WTC11 (cell line): ENCODE measurements around the gene EPDR1. TPM values are rescaled to one million over a fixed set of nuclear protein-coding genes. Genes with fewer than 3 reads are reported as not detected.

Source experiments
- ATAC-seq: fragments of 200-7000 bp; cut with Tn5 transposase; 2 replicates; pipeline ENCODE4 v1.10.0; 2021; ENCODE audit warnings: mild to moderate bottlenecking, moderate library complexity
- CTCF ChIA-PET: fragments of 300-600 bp; sonication (Branson Sonifier 250); formaldehyde crosslinking; loops from one replicate; lab custom pipeline; 2021; ENCODE audit warnings: antibody characterized with exemption; lab: Charles Lee
- POLR2A ChIA-PET: fragments of 350-600 bp; sonication (Branson Sonifier 250); formaldehyde crosslinking; loops from one replicate; lab custom pipeline; 2021; ENCODE audit warnings: antibody characterized with exemption; lab: Charles Lee
- DNase-seq: peaks from one replicate; pipeline ENCODE4 v3.0.0; 2021; ENCODE audit warnings: low spot score
- H3K27ac Mint-ChIP-seq: 2 replicates; pipeline ENCODE4 v1.8.0; 2021; ENCODE audit warnings: mixed read lengths
- H3K27me3 Mint-ChIP-seq: 2 replicates; pipeline ENCODE4 v1.8.0; 2021; ENCODE audit warnings: low read depth, mild to moderate bottlenecking, moderate library complexity, mixed read lengths
- H3K36me3 Mint-ChIP-seq: 2 replicates; pipeline ENCODE4 v1.8.0; 2021; ENCODE audit warnings: mixed read lengths
- H3K4me1 Mint-ChIP-seq: 2 replicates; pipeline ENCODE4 v1.8.0; 2022; ENCODE audit warnings: mixed read lengths
- H3K4me3 Mint-ChIP-seq: 2 replicates; pipeline ENCODE4 v1.8.0; 2021; ENCODE audit warnings: mild to moderate bottlenecking, moderate library complexity, mixed read lengths
- H3K9me3 Mint-ChIP-seq: 2 replicates; pipeline ENCODE4 v1.8.0; 2021; ENCODE audit warnings: mixed read lengths
- AR ChIP-seq: fragments of 250-450 bp; sonication (Bioruptor Pico); IDR thresholded peaks from 2 replicates; pipeline ENCODE4 v1.9.0; 2021; ENCODE audit warnings: mild to moderate bottlenecking
- ATF2 ChIP-seq: sonication (generic); formaldehyde crosslinking; IDR thresholded peaks from 2 replicates; pipeline ENCODE4 v1.8.1; 2022; ENCODE audit warnings: low read depth, missing genetic modification reagents, borderline replicate concordance
- FOXK1 ChIP-seq: sonication (generic); formaldehyde crosslinking; IDR thresholded peaks from 2 replicates; pipeline ENCODE4 v1.8.0; 2022; ENCODE audit warnings: mild to moderate bottlenecking, moderate library complexity, missing genetic modification reagents
- GABPB1 ChIP-seq: sonication (generic); formaldehyde crosslinking; IDR thresholded peaks from 2 replicates; pipeline ENCODE4 v1.8.1; 2023; ENCODE audit warnings: mild to moderate bottlenecking, missing genetic modification reagents
- IRF1 ChIP-seq: sonication (generic); formaldehyde crosslinking; IDR thresholded peaks from 2 replicates; pipeline ENCODE4 v1.8.0; 2023; ENCODE audit warnings: missing genetic modification reagents
- MLX ChIP-seq: sonication (generic); formaldehyde crosslinking; IDR thresholded peaks from 2 replicates; pipeline ENCODE4 v1.8.1; 2023; ENCODE audit warnings: mild to moderate bottlenecking, missing genetic modification reagents, moderate library complexity
- NR1H2 ChIP-seq: sonication (generic); formaldehyde crosslinking; IDR thresholded peaks from 2 replicates; pipeline ENCODE4 v1.9.0; 2021; ENCODE audit warnings: mild to moderate bottlenecking, moderate library complexity, missing genetic modification reagents
- PRDM15 ChIP-seq: sonication (generic); formaldehyde crosslinking; IDR thresholded peaks from 2 replicates; pipeline ENCODE4 v1.8.0; 2022; ENCODE audit warnings: missing genetic modification reagents
- TEAD1 ChIP-seq: sonication (generic); formaldehyde crosslinking; IDR thresholded peaks from 2 replicates; pipeline ENCODE4 v1.8.0; 2022; ENCODE audit warnings: mild to moderate bottlenecking, missing genetic modification reagents
- TP53 ChIP-seq: sonication (generic); formaldehyde crosslinking; IDR thresholded peaks from 2 replicates; pipeline ENCODE4 v1.8.1; 2023; ENCODE audit warnings: mild to moderate bottlenecking, missing genetic modification reagents
- ZNF232 ChIP-seq: sonication (generic); formaldehyde crosslinking; IDR thresholded peaks from 2 replicates; pipeline ENCODE4 v1.8.0; 2022; ENCODE audit warnings: mild to moderate bottlenecking, missing genetic modification reagents
- ZNF396 ChIP-seq: fragments of 250-450 bp; sonication (Bioruptor Pico); IDR thresholded peaks from 2 replicates; pipeline ENCODE4 v1.8.0; 2021; ENCODE audit warnings: mild to moderate bottlenecking, moderate library complexity, borderline replicate concordance
- total RNA-seq: library from RNA; stranded (reverse); gene quantifications from 3 replicates; pipeline ENCODE4 v1.2.3, GENCODE V29; 2021

EPDR1 gene
- total RNA-seq, 1 experiment from 2014 or later, result 7.4 TPM

- ATAC-seq, result no peak
- H3K27ac Mint-ChIP-seq, result no peak overlapping the region
- CTCF ChIA-PET, result interaction anchor here (0.8 kb wide), 1 partner anchor 15 kb away, joined by 3 read pairs; no protein-coding TSS in a partner anchor
- POLR2A ChIA-PET, result interaction anchor here (0.7 kb wide), 1 partner anchor 30 kb away, joined by 3 read pairs; no protein-coding TSS in a partner anchor
- TF ChIP-seq TP53, result no peak
- no peak for TF ChIP-seq ZNF232 (CRISPR knock-in tag)
- TF ChIP-seq, all 79 proteins: peak for 0
- H3K9me3 Mint-ChIP-seq, result peaks cover 15% of the 10 kb centered on the region
- DNase-seq, result no peak
- no peaks in the 10 kb centered on the region for H3K27me3 Mint-ChIP-seq
- no peaks in the 10 kb centered on the region for H3K36me3 Mint-ChIP-seq
- no peak overlapping the region for H3K4me3 Mint-ChIP-seq
- H3K4me1 Mint-ChIP-seq, result no peaks in the 10 kb centered on the region
Observed at GRCh38 chr7:37933018-37933566, 12.7 kb downstream of the EPDR1 start.

- peaks cover 4% of the 10 kb centered on the region for H3K9me3 Mint-ChIP-seq
- 0 out of 2 replicates have a peak, but pooled peaks cover 4% of the 10 kb centered on the region for H3K36me3 Mint-ChIP-seq
- ChIA-PET POLR2A (no interaction called here), CTCF (no interaction called here)
- ATAC-seq, result peak; percentile 96
- peak; percentile 50 for DNase-seq
- no peaks in the 10 kb centered on the region for H3K27me3 Mint-ChIP-seq
- no peak overlapping the region for H3K4me3 Mint-ChIP-seq
- TF ChIP-seq MLX (CRISPR knock-in tag), result no peak
- peak; percentile 81; the same call in 1 of the 2 replicates for TF ChIP-seq GABPB1 (CRISPR knock-in tag)
- TF ChIP-seq FOXK1, result no peak
- H3K4me1 Mint-ChIP-seq, result peaks cover 12% of the 10 kb centered on the region
- peak overlapping the region; percentile 6 for H3K27ac Mint-ChIP-seq
Observed at GRCh38 chr7:37942934-37943610, 22.6 kb downstream of the EPDR1 start.

GRCh38 chr7:37943905-37944736 lies 23.7 kb downstream of the EPDR1 start:
- TF ChIP-seq NR1H2 (CRISPR knock-in tag), result no peak
- TF ChIP-seq, all 79 proteins: peak for 0
- Mint-ChIP-seq H3K4me3 (no peak overlapping the region), H3K4me1 (peaks cover 12% of the 10 kb centered on the region), H3K27ac (no peak overlapping the region), H3K36me3 (no peaks in the 10 kb centered on the region), H3K27me3 (no peaks in the 10 kb centered on the region), H3K9me3 (peaks cover 4% of the 10 kb centered on the region)
- no peak for DNase-seq
- ATAC-seq, result no peak
- POLR2A ChIA-PET, result interaction anchor here (0.6 kb wide), 1 partner anchor 16 kb away, joined by 3 read pairs; no protein-coding TSS in a partner anchor
- CTCF ChIA-PET, result interaction anchor here (1.5 kb wide), 1 partner anchor 28 kb away, joined by 4 read pairs; the partner anchor contains the start of gene SFRP4

GRCh38 chr7:37944737-37945054 lies 24.3 kb downstream of the EPDR1 start:
- H3K4me3 Mint-ChIP-seq, result no peak overlapping the region
- TF ChIP-seq IRF1, result no peak
- no peak for TF ChIP-seq ATF2 (CRISPR knock-in tag)
- no peak for TF ChIP-seq ZNF396 (CRISPR knock-in tag)
- TF ChIP-seq, all 79 proteins: peak for 0
- peaks cover 4% of the 10 kb centered on the region for H3K9me3 Mint-ChIP-seq
- H3K27me3 Mint-ChIP-seq, result no peaks in the 10 kb centered on the region
- no peaks in the 10 kb centered on the region for H3K36me3 Mint-ChIP-seq
- H3K27ac Mint-ChIP-seq, result no peak overlapping the region
- CTCF ChIA-PET, result interaction anchor here (1.5 kb wide), 1 partner anchor 28 kb away, joined by 4 read pairs; the partner anchor contains the start of gene SFRP4
- DNase-seq (no peak), ATAC-seq (no peak)
- H3K4me1 Mint-ChIP-seq, result peaks cover 12% of the 10 kb centered on the region
- POLR2A ChIA-PET, result no interaction called here

GRCh38 chr7:37945336-37945735 lies 24.9 kb downstream of the EPDR1 start:
- Mint-ChIP-seq H3K27me3 (no peaks in the 10 kb centered on the region), H3K27ac (no peak overlapping the region), H3K36me3 (no peaks in the 10 kb centered on the region), H3K9me3 (peaks cover 4% of the 10 kb centered on the region), H3K4me3 (no peak overlapping the region), H3K4me1 (peaks cover 12% of the 10 kb centered on the region)
- DNase-seq (no peak), ATAC-seq (no peak)
- POLR2A ChIA-PET, result no interaction called here
- CTCF ChIA-PET, result interaction anchor here (1.5 kb wide), 1 partner anchor 29 kb away, joined by 4 read pairs; the partner anchor contains the start of gene SFRP4
- TF ChIP-seq PRDM15 (CRISPR knock-in tag) (no peak), AR (CRISPR knock-in tag) (no peak), TEAD1 (CRISPR knock-in tag) (no peak)
